HPDE6-E6E7 (cell line): Measurements from ENCODE around the gene PRND.
"Not testable (repeated sequence)": the region's sequence is repeated elsewhere in the genome, so short reads cannot be mapped to it uniquely, and the experiment has no call there.

Source experiments
- DNase-seq: peaks from one replicate; pipeline ENCODE4 v3.0.0; 2011; ENCODE audit warnings: missing footprints; ENCODE audit errors: extremely low spot score

Gene PRND

GRCh38 chr20:4737857-4738627 lies 16.3 kb downstream of the PRND start:
- no peak for DNase-seq

GRCh38 chr20:4740774-4741431 lies 19.2 kb downstream of the PRND start:
- no peak for DNase-seq

GRCh38 chr20:4748847-4749246 lies 27.1 kb downstream of the PRND start:
- DNase-seq, result no peak

- DNase-seq, result no peak
Observed at GRCh38 chr20:4749326-4749725, 27.6 kb downstream of the PRND start.

- no peak for DNase-seq
Observed at GRCh38 chr20:4750381-4750780, 28.7 kb downstream of the PRND start.

GRCh38 chr20:4759100-4759884 lies 37.6 kb downstream of the PRND start:
- not testable (repeated sequence) for DNase-seq

GRCh38 chr20:4763261-4763660 lies 41.6 kb downstream of the PRND start:
- DNase-seq, result no peak

GRCh38 chr20:4763723-4764510 lies 42.2 kb downstream of the PRND start:
- DNase-seq, result no peak

GRCh38 chr20:4764805-4765204 lies 43.1 kb downstream of the PRND start:
- no peak for DNase-seq

GRCh38 chr20:4765681-4766080 lies 44.0 kb downstream of the PRND start:
- no peak for DNase-seq

- DNase-seq, result no peak
Observed at GRCh38 chr20:4766631-4767030, 44.9 kb downstream of the PRND start.

- no peak for DNase-seq
Observed at GRCh38 chr20:4767084-4767483, 45.4 kb downstream of the PRND start.

GRCh38 chr20:4769328-4769727 lies 47.6 kb downstream of the PRND start:
- no peak for DNase-seq

- no peak for DNase-seq
Observed at GRCh38 chr20:4770026-4770425, 48.3 kb downstream of the PRND start.

GRCh38 chr20:4771004-4771403 lies 49.3 kb downstream of the PRND start:
- no peak for DNase-seq

- DNase-seq, result no peak
Observed at GRCh38 chr20:4772132-4772531, 50.4 kb downstream of the PRND start.

GRCh38 chr20:4773014-4773413 lies 51.3 kb downstream of the PRND start:
- not testable (repeated sequence) for DNase-seq

GRCh38 chr20:4773736-4774135 lies 52.0 kb downstream of the PRND start:
- DNase-seq, result no peak

- DNase-seq, result no peak
Observed at GRCh38 chr20:4774207-4774606, 52.5 kb downstream of the PRND start.

GRCh38 chr20:4775322-4776078 lies 53.8 kb downstream of the PRND start:
- no peak for DNase-seq

- no peak for DNase-seq
Observed at GRCh38 chr20:4776079-4776630, 54.4 kb downstream of the PRND start.
